WERI-Rb-1 (cell line): ENCODE data around the gene DIPK1B.
"Not testable (repeated sequence)": the region's sequence is repeated elsewhere in the genome, so short reads cannot be mapped to it uniquely, and the experiment has no call there.

Experiments used
- DNase-seq: peaks from one replicate; pipeline ENCODE4 v3.0.0-alpha.2; 2020
- H3K27ac ChIP-seq: fragments of 250-450 bp; sonication (Bioruptor Pico); 2 replicates; pipeline ENCODE4 v1.5.1; 2020; ENCODE audit warnings: mild to moderate bottlenecking, moderate library complexity
- H3K27me3 ChIP-seq: fragments of 250-450 bp; sonication (Bioruptor Pico); 2 replicates; pipeline ENCODE4 v1.5.1; 2021; ENCODE audit warnings: mild to moderate bottlenecking, low read depth, moderate library complexity; ENCODE audit not compliant: insufficient read depth, severe bottlenecking
- H3K36me3 ChIP-seq: fragments of 250-450 bp; sonication (Bioruptor Pico); 2 replicates; pipeline ENCODE4 v1.5.1; 2020; ENCODE audit warnings: mild to moderate bottlenecking, moderate library complexity
- H3K4me3 ChIP-seq: 2 replicates; pipeline ENCODE4 v1.5.1; 2011; ENCODE audit warnings: low read depth, mild to moderate bottlenecking, control low read depth, low read length
- H3K9me3 ChIP-seq: fragments of 250-450 bp; sonication (Bioruptor Pico); 2 replicates; pipeline ENCODE4 v1.5.1; 2021; ENCODE audit warnings: mild to moderate bottlenecking, moderate library complexity; ENCODE audit not compliant: severe bottlenecking
- TF ChIP-seq, protein P1 (sequence below): IDR thresholded peaks from 2 replicates; pipeline ENCODE4 v1.5.1; 2011; ENCODE audit warnings: low read depth, mild to moderate bottlenecking, control low read depth, inconsistent platforms, low read length

Gene DIPK1B

DNA sequence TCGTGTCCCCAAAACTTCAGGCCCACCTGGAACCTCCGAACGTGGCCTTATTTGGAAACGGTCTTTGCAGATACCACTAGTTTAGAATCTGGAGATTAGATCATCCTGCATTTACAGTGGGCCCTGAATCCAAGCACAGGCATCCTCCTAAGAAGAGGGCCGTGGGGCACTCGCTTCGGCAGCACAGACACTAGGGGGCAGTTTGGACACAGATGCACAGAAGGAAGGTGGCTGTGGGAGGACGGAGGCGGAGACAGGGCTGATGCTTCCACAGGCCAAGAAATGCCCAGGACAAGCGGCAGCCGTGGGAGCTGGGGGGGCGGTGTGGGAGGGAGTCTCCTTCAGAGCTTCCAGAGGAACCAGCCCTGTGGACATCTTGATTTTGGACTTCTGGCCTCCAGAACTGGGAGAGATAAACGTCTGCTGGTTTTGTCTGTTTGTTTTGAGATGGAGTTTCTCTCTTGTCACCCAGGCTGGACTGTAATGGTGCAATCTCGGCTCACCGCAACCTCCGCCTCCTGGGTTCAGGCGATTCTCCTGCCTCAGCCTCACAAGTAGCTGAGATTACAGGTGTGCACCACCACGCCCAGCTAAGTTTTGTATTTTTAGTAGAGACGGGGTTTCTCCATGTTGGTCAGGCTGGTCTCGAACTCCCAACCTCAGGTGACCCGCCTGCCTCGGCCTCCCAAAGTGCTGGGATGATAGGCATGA is 48.6 kb downstream of the DIPK1B start:
- H3K4me3 ChIP-seq, H3K9me3 ChIP-seq, H3K36me3 ChIP-seq, H3K27ac ChIP-seq, H3K27me3 ChIP-seq: not testable (repeated sequence)
- DNase-seq, result peak; percentile 90
- TF ChIP-seq, protein P1, sequence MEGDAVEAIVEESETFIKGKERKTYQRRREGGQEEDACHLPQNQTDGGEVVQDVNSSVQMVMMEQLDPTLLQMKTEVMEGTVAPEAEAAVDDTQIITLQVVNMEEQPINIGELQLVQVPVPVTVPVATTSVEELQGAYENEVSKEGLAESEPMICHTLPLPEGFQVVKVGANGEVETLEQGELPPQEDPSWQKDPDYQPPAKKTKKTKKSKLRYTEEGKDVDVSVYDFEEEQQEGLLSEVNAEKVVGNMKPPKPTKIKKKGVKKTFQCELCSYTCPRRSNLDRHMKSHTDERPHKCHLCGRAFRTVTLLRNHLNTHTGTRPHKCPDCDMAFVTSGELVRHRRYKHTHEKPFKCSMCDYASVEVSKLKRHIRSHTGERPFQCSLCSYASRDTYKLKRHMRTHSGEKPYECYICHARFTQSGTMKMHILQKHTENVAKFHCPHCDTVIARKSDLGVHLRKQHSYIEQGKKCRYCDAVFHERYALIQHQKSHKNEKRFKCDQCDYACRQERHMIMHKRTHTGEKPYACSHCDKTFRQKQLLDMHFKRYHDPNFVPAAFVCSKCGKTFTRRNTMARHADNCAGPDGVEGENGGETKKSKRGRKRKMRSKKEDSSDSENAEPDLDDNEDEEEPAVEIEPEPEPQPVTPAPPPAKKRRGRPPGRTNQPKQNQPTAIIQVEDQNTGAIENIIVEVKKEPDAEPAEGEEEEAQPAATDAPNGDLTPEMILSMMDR, result peak; percentile 86

DNA sequence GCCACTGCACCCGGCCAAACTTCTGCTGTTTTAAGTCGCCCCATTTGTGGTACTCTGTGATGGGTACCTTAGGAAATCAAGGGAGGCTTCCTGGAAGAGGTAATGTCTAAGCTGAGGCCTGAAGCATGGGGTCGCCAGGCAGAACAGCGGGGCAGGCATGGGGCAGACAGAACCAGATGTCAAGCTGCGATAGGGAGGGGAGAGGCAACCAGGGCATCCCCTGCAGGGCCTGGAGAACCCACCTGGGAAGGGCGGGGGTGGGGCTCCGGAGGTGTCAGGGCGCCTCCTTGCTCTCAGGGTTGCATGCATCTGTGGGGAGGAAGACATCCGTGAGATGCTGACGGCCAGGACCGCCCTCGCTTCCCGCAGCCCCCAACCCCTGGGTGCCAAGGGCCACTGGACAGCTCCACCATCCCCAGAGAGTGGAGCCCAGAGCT is 49.2 kb downstream of the DIPK1B start:
- Histone ChIP-seq H3K4me3 (no peak overlapping the region), H3K27ac (no peak overlapping the region), H3K36me3 (no peaks in the 10 kb centered on the region), H3K27me3 (no peaks in the 10 kb centered on the region), H3K9me3 (peaks cover under 1% of the 10 kb centered on the region)
- TF ChIP-seq, protein P1, result no peak
- no peak for DNase-seq

DNA sequence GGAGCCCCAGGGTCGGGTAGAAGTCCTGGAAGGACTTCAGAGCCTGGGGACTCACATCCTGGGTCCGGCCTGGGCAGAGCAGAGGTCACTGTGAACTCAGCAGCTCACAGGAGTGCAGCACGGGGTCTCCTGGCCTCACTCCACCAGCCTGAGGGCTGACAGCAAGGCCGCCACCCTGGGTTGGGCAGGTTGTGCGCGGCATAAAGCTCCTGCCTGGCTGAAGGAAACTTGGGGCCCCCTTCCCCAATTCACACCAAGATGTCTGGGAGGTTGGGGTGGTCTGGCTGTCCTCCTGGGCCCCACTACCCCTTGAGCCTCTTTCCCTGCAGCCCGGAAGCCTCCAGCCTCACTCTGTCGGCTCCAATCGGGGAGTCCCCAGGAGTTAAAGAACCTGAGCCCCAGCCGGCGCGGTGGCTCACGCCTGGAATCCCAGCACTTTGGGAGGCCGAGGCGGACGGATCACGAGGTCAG is 49.9 kb downstream of the DIPK1B start:
- H3K27ac ChIP-seq, result no peak overlapping the region
- TF ChIP-seq, protein P1, result no peak
- DNase-seq, result no peak
- no peaks in the 10 kb centered on the region for H3K27me3 ChIP-seq
- no peak overlapping the region for H3K4me3 ChIP-seq
- H3K9me3 ChIP-seq, result no peaks in the 10 kb centered on the region
- H3K36me3 ChIP-seq, result no peaks in the 10 kb centered on the region

DNA sequence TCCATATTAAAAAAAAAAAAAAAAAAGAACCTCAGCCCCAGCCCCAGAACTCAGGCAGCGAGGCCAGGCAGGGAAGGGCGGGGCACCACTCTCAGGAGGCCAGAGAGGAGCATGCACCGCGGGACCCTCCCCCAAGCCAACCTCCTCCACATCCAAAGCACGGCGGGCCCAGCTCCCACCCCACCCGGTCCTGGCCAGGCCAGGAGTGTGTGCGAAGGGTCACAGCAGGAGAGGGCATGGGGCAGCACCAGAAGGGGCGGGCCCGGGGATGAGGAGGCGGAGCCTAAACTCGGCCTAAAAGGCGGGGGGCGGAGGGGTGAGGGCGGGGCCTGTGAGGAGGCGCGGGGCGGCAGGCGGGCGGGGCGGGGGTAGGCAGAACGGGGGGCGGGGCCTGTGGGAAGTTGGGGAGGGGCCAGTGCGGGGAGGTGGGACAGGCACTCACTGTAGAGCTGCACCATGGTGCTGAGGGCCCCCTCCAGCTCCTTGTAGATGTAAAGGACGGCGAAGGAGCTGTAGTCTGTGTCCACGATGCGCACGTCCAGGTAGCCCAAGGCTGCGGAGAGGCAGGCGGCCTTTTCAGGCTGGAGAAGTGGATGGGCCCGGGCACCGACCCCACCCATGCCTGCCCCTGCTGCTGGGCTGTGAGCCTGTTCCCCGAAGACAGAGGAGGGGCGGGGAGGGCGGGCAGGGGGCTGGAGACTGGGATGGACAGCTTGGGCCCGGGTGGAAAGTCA is 50.7 kb downstream of the DIPK1B start:
- Histone ChIP-seq H3K27ac (no peak overlapping the region), H3K4me3 (no peak overlapping the region), H3K9me3 (no peaks in the 10 kb centered on the region), H3K27me3 (no peaks in the 10 kb centered on the region), H3K36me3 (no peaks in the 10 kb centered on the region)
- DNase-seq, result peak; percentile 70
- TF ChIP-seq, protein P1, result no peak

DNA sequence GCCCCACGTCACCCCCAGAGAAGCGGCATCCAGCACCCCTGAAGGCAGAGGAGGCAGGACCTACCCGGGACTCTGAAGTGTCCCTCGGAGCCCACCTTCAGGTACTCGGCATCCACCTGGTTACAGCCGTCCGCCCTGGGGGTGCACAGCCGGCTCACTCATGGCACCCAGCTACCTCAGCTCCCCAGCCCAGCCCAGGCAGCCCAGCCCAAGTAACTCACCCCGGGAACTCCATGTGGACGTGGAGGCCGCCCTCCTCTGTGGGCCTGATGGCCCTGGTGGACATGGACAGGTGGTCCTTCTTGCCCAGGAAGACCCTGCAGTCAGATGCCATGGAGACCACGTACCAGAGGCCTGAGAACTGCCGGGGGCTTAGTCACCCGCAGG is 51.3 kb downstream of the DIPK1B start:
- no peak overlapping the region for H3K27ac ChIP-seq

More for the DNA sequence above, 51.3 kb downstream of the DIPK1B start:
- no peak overlapping the region for H3K4me3 ChIP-seq
- H3K36me3 ChIP-seq, result no peaks in the 10 kb centered on the region
- DNase-seq, result no peak
- TF ChIP-seq, protein P1, result no peak
- no peaks in the 10 kb centered on the region for H3K9me3 ChIP-seq
- H3K27me3 ChIP-seq, result no peaks in the 10 kb centered on the region
